Measurements from ENCODE around the gene WFDC5.
"Not testable (repeated sequence)": the region's sequence is repeated elsewhere in the genome, so short reads cannot be mapped to it uniquely, and the experiment has no call there.

WFDC5 gene

DNA sequence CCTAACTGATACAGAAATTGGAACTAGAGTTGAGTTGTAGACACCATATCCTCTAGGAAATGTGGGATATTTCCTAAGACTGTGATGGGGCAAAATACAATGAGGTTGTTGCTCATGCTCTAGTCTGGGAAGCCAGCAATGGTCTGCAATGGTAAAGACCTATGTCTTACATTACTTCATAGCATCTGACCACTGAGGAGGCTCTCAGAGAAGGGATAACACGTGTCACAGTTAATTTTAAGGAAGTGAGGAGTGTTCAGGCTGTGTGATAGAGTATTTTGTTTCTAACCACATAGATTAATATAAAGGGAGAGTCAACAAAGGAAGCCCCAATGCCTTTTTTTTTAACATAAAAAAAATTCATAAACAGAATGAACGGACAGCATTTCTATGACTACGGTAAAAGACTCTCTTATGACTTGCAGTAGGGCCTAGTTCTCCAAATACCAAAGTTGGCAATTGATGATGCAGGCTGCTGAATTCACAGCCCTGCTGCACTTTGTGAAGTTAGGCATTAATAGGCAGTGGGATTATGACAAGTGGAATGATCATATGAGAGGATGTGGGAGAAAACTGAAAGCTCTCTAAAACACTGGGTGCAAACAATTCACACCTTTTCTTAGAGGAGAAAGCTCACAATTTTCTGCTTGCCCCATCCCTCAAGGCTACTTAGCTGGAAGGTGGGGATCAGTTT lies 27.7 kb downstream of the WFDC5 start:
- no peak for DNase-seq

- no peak for DNase-seq
Observed at GRCh38 chr20:45085867-45086266, 29.1 kb downstream of the WFDC5 start.

DNA sequence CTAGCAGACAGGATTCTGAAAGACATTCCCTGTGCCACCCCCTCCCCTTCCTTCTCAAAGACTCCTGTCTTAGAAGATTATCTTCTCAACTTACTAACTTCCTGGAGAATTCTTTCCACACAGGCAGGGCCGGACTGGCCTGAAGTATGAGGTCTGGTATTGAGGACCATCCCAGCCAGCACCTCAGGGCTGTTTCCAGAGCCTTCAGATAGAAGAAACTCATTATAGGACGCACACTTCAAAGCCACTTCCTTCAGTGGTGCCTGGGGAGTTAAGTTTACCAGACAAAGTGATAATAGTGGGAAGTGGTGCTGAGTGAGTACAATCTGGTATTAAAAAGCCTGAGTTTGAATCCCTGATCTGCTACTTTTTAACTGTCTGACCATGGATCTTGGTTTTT lies 29.7 kb downstream of the WFDC5 start:
- no peak for DNase-seq

- DNase-seq, result no peak
Observed at GRCh38 chr20:45083127-45083526, 31.8 kb downstream of the WFDC5 start.

DNA sequence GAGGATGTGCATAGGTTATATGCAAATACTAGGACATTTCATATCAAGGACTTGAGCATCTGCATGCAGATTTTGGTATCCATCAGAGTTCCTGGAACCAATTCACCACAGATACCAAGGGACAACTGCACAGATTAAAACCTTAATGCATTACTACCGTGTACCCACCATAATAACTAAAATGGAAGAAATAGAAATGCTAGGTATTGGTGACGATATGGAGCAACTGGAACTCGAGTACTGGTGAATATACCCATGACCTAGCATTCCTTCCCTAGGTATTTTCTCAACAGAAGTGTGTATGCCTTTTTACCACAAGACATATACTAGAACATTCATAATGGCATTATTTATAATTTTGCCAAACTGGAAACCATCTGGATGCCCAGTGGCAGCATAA lies 32.5 kb downstream of the WFDC5 start:
- no peak for DNase-seq

- DNase-seq, result no peak
Observed at GRCh38 chr20:45080867-45081624, 33.9 kb downstream of the WFDC5 start.

DNA sequence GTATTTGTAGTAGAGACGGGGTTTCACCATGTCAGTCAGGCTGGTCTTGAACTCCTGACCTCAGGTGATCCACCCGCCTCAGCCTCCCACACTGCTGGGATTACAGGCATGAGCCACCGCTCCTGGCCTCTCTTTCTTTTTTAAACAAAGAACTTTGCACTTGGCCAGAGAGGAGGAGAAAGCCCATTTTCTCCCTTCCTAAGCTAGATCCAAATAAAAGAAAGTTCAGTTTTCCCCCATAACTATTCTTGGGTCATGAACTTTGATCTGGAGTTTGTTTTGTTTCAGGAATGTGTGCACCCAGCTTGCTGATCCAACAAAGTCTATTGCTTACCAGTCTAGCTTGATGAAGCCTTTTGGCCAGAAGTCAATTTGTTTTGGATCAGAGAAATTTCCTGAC lies 37.4 kb downstream of the WFDC5 start:
- no peak for DNase-seq

DNA sequence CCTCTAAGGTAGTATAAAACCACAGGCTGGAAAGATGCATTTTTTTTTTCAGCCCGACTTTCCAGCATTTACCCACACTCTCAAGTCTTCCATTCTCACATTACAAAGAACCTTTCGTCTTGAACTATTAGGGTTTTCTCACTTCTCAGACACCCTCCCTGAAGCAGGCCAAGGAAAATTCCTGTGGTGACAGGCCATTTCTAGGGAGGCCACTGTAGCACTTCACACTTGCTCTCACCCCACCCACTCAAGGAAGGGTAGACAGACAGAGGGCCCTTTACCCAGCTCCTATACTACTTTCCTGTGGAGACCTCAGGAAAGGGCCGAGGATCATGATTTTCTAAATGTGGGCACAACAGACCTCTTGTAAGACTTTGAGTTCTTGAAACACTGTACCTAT lies 41.8 kb downstream of the WFDC5 start:
- DNase-seq, result no peak

DNA sequence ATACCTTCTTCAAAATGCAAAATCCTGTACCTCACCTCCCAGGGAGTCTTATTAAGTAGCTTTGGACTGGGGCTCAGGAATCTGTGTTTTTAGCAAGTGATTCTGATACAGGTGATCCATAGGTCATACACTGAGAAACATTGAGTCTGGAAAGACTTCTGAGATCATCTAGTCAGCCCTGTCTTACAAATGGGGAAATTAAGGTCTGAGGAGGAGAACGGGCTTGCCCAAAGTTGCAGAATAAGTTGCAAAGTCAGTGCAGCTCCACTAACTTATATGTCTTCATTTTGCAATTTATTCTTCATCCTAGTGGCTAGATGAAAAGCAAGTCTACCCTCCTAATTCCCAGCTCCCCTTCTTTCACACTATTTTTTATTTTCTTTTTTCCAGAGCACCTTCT lies 42.9 kb downstream of the WFDC5 start:
- DNase-seq, result no peak

DNA sequence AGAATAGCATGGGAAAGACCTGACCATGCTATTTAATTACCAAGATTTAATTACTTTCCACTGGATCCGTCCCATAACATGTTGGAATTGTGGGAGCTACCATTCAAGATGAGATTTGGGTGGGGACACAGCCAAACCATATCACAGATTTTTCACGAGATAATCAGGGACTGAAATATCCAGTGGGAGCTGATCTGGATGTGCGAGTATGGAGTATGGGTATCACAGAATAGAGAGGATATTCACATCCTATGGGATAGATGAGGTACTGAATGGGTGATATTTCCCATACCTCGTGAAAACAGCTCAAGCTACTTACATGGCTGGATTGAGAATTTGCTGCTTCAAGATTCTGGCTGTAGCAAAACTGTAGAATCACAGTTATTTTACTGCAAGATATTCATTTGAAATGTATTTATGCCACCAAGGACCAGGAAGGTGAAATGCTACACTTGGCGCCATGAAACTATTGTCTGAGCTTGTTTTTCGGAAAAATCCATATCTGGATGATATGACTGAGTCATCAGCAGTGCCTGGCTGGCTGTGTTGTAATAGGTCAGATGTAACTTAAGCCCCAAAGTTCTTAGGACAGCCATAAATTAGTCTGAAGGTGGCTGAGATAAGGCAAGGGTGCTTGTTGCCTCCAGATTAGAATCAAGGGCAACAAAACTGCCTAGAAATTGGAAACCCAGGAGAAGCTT lies 43.9 kb downstream of the WFDC5 start:
- DNase-seq, result no peak

DNA sequence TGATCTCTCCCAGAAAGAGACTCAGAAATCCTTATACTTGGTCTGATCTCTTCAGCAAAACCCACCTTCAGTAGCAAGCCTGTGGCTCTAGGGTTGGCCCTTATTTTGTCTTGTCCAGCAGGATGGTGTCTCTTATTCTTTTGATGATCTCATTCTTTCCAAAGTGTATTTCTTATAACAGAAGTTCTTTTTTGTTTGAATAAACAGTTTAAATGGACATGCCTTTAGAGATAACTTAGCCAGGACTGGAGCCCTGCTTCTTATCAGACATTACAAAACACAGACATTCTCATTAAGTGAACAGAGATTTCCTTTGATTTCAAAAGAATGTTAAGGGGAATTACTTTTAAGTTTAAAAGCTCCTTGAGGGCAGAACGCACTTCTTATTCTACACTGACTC lies 45.7 kb downstream of the WFDC5 start:
- DNase-seq, result no peak

GRCh38 chr20:45067558-45067957 lies 47.4 kb downstream of the WFDC5 start:
- no peak for DNase-seq

DNA sequence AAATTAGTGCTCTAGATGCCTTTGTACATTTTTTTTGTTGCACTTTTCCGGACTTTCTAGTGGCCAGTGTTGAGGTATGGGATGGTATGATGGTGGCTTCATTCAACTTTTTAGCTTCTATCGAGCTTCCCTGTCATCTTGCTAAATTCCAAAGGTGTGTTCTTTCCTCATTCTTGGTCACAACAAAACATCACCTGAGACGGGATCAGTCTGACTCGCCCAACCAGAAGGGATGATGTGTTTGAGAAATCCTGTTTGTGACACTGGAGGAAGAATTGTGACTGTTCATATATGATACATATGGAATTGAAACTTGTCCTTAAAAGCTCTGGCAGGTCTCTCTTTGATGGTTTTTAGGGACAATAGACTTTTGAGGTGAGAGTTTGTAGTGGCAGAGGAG lies 47.9 kb downstream of the WFDC5 start:
- no peak for DNase-seq

DNA sequence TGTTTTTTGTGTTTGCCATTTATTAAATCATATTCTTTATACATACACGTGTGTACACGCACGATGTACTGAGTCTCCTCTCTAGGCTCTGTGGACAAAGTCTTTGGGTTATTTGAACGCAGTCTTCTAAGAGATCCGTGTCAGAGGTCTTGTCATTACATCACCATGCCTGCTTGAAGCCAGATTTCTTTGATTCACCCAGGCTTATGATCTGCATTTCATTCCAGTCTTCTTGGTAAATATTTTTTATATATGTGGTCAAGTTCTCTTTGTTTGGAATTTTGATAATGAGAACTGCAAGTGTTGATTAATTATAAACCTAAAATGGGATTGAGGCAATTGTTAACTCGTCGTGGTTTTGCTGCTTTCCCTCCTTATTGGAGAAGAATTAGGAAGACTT lies 48.6 kb downstream of the WFDC5 start:
- DNase-seq, result no peak

DNA sequence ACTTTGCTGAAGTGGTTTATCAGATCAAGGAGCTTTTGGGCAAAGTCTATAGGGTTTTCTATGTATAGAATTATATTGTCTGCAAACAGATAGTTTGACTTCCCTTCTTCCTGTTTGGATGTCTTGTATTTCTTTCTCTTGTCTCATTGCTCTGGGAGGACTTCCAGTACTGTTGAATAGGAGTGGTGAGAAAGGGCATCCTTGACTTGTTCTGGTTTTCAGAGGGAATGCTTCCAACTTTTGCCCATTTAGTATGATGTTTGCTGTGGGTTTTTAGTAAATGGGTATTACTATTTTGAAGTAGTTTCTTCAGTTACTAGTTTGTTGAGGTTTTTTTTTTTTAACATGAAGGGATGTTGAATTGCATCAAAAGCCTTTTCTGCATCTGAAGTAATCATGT lies 50.2 kb downstream of the WFDC5 start:
- no peak for DNase-seq

DNA sequence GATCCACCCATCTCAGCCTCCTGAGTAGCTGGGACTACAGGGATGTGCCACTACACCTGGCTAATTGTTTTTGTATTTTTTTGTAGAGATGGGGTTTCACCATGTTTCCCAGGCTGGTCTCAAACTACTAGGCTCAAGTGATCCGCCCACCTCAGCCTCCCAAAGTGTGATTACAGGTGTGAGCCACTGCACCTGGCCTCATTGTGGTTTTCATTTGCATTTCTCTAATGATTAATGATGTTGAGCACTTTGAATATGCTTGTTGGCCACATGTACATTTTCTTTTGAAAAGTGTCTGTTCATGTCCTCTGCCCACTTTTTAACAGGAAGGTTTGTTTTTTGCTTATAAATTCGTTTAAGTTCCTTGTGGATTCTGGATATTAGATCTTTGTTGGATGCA lies 51.9 kb downstream of the WFDC5 start:
- DNase-seq, result not testable (repeated sequence)

GRCh38 chr20:45061244-45061643 lies 53.7 kb downstream of the WFDC5 start:
- no peak for DNase-seq

GRCh38 chr20:45060294-45060693 lies 54.7 kb downstream of the WFDC5 start:
- no peak for DNase-seq

Data from NCI-H748 treated with DMSO at 0.1 percent for 48 hours (cell line).